Measurements from ENCODE around the gene RABGAP1L.

GRCh38 chr1:174932587-174932986 is 773.3 kb downstream of the RABGAP1L start:
- TF ChIP-seq, protein P1, sequence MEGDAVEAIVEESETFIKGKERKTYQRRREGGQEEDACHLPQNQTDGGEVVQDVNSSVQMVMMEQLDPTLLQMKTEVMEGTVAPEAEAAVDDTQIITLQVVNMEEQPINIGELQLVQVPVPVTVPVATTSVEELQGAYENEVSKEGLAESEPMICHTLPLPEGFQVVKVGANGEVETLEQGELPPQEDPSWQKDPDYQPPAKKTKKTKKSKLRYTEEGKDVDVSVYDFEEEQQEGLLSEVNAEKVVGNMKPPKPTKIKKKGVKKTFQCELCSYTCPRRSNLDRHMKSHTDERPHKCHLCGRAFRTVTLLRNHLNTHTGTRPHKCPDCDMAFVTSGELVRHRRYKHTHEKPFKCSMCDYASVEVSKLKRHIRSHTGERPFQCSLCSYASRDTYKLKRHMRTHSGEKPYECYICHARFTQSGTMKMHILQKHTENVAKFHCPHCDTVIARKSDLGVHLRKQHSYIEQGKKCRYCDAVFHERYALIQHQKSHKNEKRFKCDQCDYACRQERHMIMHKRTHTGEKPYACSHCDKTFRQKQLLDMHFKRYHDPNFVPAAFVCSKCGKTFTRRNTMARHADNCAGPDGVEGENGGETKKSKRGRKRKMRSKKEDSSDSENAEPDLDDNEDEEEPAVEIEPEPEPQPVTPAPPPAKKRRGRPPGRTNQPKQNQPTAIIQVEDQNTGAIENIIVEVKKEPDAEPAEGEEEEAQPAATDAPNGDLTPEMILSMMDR (IDR thresholded peaks at IDR 0.05), result no peak
- TF ChIP-seq POLR2A (IDR thresholded peaks at IDR 0.05), result no peak

Measured in lower leg skin (tissue), 3 donors.